AG04450 (cell line): Measurements from ENCODE around the gene SRPX2. TPM values are rescaled to one million over a fixed set of nuclear protein-coding genes. Genes with fewer than 3 reads are reported as not detected.

ENCODE experiments used
- CTCF ChIA-PET: fragments of 300-600, 350-600 bp; formaldehyde crosslinking; extraction: SDS; loops from one replicate; lab custom pipeline; 2022; ENCODE audit warnings: antibody characterized with exemption, inconsistent platforms; lab: Charles Lee
- POLR2A ChIA-PET: fragments of 350-600 bp; formaldehyde crosslinking; extraction: SDS; loops from one replicate; lab custom pipeline; 2021; ENCODE audit warnings: antibody characterized with exemption, inconsistent platforms; lab: Yijun Ruan, JAX
- DNase-seq: peaks from one replicate; pipeline ENCODE4 v3.0.0-alpha.2; 2011; ENCODE audit warnings: low read depth, low spot score
- H3K27ac ChIP-seq: one replicate; pipeline ENCODE4 v1.5.1; 2012; ENCODE audit warnings: low read depth, low read length, control low read depth
- H3K27me3 ChIP-seq: one replicate; pipeline ENCODE4 v1.6.0; 2012; ENCODE audit warnings: low read length; ENCODE audit not compliant: control insufficient read depth, insufficient read depth
- H3K4me3 ChIP-seq: 2 replicates; pipeline ENCODE4 v1.5.1; 2011; ENCODE audit warnings: mild to moderate bottlenecking, low read depth, low read length, control low read depth
- H3K9me3 ChIP-seq: 2 replicates; pipeline ENCODE4 v1.5.1; 2012; ENCODE audit warnings: low read length; ENCODE audit not compliant: control insufficient read depth, insufficient read depth
- CTCF ChIP-seq: IDR thresholded peaks from 2 replicates; pipeline ENCODE4 v1.5.1; 2011; ENCODE audit warnings: low read depth, low read length, control low read depth, inconsistent platforms
- polyA plus RNA-seq: library from polyadenylated mRNA; depleted of rRNA; stranded (reverse); fragments of >200 nt; gene quantifications from 2 replicates; pipeline ENCODE4 v1.2.3, GENCODE V29; 2011

SRPX2 gene
- polyA plus RNA-seq, 1 experiment: 87.1 TPM

DNA sequence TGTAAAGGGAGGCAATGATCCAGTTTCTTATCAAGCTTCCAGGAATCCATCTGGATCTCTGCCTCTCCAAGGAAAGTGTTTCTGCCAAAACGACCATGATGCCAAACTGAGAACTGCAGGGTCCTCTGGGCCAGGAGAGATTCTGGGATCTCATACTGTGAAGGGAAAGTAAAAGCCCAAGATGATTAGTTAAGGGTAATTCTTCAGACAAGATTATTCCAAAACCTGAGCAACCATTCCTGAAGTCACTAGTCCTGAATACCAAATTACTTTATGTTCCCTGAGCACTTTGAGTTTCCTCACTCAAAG is 42.0 kb downstream of the SRPX2 start:
- ChIA-PET CTCF (interaction anchor here (0.6 to 7.3 kb wide), 19 partner anchors 9 to 175 kb away, joined by 3 to 229 read pairs (median 7); no protein-coding TSS in a partner anchor), POLR2A (no interaction called here)
- TF ChIP-seq CTCF: no peak
- Histone ChIP-seq H3K4me3 (no peak overlapping the region), H3K27ac (no peak overlapping the region), H3K9me3 (no peaks in the 10 kb centered on the region), H3K27me3 (no peaks in the 10 kb centered on the region)
- no peak for DNase-seq

- CTCF ChIA-PET: interaction anchor here (0.7 to 7.3 kb wide), 4 partner anchors 48 to 175 kb away, joined by 3 to 229 read pairs (median 4); no protein-coding TSS in a partner anchor
- Histone ChIP-seq H3K9me3 (no peaks in the 10 kb centered on the region), H3K27me3 (no peaks in the 10 kb centered on the region), H3K4me3 (no peak overlapping the region), H3K27ac (no peak overlapping the region)
- no peak for DNase-seq
- TF ChIP-seq CTCF: no peak
- POLR2A ChIA-PET: no interaction called here
Measured at GRCh38 chrX:100687128-100687527, 43.1 kb downstream of the SRPX2 start.

DNA sequence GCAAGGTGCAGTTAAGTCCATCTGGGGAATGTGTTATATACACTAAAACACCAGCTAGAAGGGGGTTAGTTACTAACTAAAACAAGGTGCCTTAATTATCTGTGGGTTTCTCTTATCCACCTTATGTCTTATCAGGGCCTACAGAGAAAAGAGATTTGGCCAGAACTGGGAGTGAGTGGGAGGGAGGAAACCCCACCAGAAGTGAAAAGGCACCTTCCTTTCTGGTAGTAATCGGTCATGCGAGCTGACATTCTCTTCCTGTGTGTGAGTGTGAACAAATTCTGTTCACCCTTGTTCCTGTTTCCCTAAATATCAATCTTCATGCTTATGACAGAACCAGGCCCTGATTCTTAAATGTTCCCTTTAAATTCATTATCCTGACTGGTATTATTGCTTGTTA is 43.5 kb downstream of the SRPX2 start:
- Histone ChIP-seq H3K4me3 (no peak overlapping the region), H3K27me3 (no peaks in the 10 kb centered on the region), H3K27ac (no peak overlapping the region), H3K9me3 (no peaks in the 10 kb centered on the region)
- no peak for DNase-seq
- POLR2A ChIA-PET: no interaction called here
- CTCF ChIA-PET: interaction anchor here (1.2 to 7.3 kb wide), 2 partner anchors 80 to 176 kb away, joined by 3 to 229 read pairs; no protein-coding TSS in a partner anchor
- TF ChIP-seq CTCF: no peak

GRCh38 chrX:100695302-100695701 is 51.3 kb downstream of the SRPX2 start:
- CTCF ChIA-PET: interaction anchor here (0.6 to 1.9 kb wide), 2 partner anchors 73 kb away, joined by 3 to 10 read pairs; no protein-coding TSS in a partner anchor

DNA sequence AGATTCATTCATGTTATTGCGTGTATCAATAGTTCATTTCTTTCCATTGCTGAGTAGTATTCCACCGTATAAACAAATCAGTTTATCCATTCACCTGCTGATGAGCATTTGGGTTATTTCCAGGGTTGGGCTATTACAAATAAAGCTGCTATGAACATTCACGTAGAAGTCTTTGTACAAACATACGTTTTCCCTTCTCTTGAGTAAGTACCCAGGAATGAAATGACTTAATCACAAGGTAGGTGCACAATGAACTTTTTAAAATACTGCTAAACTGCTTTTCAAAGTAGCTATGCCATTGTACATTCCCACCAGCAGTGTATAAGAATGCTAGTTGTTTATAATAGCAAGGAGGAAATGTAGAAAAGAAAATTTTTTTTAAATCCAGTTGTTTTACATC is 52.0 kb downstream of the SRPX2 start:
- H3K27me3 ChIP-seq: no peaks in the 10 kb centered on the region
- no peak for TF ChIP-seq CTCF
- ChIA-PET POLR2A (no interaction called here), CTCF (interaction anchor here (1.9 kb wide), 1 partner anchor 73 kb away, joined by 10 read pairs; no protein-coding TSS in a partner anchor)
- DNase-seq: no peak
- no peak overlapping the region for H3K27ac ChIP-seq
- no peaks in the 10 kb centered on the region for H3K9me3 ChIP-seq
- no peak overlapping the region for H3K4me3 ChIP-seq

More at GRCh38 chrX:100695302-100695701, 51.3 kb downstream of the SRPX2 start:
- H3K27ac ChIP-seq: no peak overlapping the region
- H3K27me3 ChIP-seq: no peaks in the 10 kb centered on the region
- no peaks in the 10 kb centered on the region for H3K9me3 ChIP-seq
- no peak for TF ChIP-seq CTCF
- no peak overlapping the region for H3K4me3 ChIP-seq
- POLR2A ChIA-PET: no interaction called here
- no peak for DNase-seq
